Dermis microvascular lymphatic vessel endothelial cell (primary cell): Measurements from ENCODE around the gene GJC2. TPM values are rescaled to one million over a fixed set of nuclear protein-coding genes. Genes with fewer than 3 reads are reported as not detected.
"Not testable (repeated sequence)": the region's sequence is repeated elsewhere in the genome, so short reads cannot be mapped to it uniquely, and the experiment has no call there.

Source experiments
- DNase-seq, 2 donors: peaks; one replicate each; pipeline versions ENCODE4 v3.0.0 to v3.0.0-alpha.2; 2010; ENCODE audit warnings: low read depth in 2 of 2
- total RNA-seq: library from RNA; depleted of rRNA; stranded (reverse); fragments of >200 nt; gene quantifications from 2 replicates; pipeline ENCODE4 v1.2.1, GENCODE V29; 2014

Gene GJC2
- total RNA-seq, 1 donor from 2014 or later: 8.0 TPM

DNA sequence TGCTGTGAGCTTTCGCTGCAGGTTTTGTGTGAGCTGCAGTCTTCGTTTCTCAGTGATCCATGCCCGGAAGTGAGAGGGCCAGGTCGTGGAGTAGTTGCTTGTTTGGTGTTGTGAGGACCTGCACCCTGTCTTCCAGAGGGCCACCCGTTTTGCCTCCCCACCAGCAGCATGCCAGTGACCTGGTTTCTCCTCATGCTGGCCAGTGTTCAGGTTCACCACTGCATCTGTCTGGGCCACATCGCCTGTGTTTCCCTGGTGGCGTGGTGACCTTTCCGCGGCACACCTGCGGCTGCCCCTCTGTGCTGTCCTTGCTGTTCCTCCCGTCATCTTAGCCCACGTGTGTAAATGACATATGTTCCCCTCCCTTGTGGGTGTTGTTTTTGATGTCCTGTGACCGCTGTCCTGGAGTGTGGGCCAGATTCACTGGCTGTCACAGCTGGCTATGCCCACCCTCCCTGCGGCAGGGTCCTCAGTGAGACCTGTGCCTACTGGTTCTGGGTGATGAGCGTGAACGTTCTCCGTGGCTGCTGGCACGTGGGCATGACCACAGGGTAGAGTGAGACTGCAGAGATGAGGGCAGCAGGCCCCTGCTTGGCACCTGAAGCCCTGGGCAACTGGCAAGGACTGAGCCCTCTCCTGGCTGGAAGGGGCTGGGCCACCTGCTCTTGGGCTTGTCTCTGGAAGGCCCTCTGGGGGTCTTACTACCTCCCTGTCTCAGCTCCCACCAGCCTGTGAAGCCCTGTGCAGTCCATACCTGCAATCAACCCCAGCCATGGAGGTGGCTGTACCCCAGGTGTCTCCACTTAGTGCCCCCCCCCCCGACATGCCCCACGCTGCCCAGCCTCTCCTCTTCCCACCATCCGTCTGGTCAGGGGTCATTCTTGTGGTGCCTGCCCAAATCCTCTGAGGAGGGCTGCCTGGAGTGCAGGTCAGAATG is 23.1 kb downstream of the GJC2 start:
- DNase-seq: no peak

DNA sequence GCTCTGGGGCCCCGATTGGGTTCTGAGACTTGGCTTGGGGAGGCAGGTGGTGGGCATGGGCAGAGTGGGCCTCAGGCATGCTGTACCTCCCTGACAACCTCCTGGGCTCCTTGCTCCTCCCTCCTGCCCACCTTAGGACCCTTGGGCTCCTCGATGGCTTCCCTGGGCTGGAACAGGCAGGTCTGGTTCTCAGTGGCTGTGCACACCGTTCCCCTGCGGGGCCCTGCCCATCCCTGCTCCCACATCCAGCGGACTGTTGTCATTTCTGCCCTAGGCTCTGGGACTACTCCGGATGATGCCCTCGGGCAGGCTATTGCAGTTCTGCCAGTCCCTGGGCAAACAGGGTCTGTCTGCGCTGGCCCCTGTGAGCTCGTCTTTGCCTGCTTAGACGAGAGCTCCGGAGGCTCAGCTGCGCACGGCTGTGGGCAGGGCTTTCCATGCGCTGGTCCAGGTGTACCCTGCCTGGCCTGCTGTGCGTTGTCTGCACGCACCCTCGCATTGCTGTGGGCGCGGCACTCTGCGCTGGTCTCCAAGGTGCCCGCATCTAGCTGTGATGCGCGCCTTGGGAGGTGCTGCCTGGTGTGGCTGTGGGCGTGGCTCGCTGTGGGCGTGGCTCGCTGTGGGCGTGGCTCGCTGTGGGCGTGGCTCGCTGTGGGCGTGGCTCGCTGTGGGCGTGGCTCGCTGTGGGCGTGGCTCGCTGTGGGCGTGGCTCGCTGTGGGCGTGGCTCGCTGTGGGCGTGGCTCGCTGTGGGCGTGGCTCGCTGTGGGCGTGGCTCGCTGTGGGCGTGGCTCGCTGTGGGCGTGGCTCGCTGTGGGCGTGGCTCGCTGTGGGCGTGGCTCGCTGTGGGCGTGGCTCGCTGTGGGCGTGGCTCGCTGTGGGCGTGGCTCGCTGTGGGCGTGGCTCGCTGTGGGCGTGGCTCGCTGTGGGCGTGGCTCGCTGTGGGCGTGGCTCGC is 24.1 kb downstream of the GJC2 start:
- not testable (repeated sequence) for DNase-seq

DNA sequence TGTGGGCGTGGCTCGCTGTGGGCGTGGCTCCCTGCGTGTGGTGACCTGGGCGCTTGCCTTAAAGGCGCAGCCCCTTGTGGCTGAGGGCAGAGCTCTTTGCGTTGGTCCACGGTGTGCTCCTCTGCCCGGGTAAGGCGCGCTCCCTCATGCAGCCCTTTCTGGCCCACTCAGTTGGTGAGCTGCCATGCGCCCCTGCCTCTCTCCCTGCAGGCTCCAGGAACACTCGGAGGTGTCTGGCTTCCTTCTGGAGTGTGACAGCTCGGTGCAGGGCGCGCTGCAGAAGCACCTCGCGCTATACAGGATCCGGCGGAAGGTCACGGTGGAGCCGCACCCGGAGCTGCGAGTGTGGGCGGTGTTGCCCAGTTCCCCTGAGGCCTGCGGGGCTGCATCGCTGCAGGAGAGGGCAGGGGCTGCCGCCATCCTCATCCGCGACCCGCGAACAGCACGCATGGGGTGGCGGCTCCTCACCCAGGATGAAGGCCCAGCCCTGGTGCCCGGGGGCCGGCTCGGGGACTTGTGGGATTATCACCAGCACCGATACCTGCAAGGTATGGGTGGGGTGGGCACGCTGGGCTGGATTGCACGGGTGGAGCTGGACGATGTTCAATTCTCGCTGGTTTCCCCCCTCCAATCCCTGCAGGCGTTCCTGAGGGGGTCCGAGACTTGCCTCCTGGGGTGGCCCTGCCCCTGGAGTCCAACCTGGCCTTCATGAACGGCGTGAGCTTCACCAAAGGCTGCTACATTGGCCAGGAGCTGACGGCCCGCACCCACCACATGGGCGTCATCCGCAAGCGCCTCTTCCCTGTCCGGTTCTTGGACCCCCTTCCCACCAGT is 25.0 kb downstream of the GJC2 start:
- no peak for DNase-seq

DNA sequence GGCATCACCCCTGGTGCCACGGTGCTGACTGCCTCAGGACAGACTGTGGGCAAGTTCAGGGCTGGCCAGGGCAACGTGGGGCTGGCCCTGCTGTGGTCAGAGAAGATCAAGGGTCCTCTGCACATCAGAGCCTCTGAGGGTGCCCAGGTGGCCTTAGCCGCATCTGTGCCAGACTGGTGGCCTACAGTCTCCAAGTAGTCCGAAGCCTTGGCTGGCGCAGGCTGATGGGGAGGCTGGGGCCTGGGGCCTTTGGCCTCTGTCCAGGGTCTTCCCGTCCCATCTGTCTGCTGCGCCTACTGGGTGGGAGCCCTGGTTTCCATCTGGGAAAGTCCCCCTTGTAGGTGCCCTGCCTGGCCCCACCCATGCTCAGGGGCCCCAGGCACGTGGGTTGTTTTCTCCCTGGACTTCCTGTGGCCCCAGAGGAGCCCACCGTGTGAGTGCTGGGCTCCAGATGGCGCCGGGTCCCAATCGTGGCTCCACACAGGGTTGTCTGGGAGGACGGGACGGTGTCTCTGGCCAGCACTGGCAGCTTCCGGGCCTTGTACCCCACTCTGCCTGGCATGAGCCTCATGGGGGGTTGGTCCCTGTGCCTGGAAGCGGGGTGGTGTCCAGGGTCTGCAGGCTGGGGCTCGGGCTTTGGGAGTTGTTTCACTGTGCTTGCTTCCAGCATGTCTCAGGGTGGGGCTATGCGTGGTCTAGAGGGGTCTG is 25.7 kb downstream of the GJC2 start:
- no peak for DNase-seq

DNA sequence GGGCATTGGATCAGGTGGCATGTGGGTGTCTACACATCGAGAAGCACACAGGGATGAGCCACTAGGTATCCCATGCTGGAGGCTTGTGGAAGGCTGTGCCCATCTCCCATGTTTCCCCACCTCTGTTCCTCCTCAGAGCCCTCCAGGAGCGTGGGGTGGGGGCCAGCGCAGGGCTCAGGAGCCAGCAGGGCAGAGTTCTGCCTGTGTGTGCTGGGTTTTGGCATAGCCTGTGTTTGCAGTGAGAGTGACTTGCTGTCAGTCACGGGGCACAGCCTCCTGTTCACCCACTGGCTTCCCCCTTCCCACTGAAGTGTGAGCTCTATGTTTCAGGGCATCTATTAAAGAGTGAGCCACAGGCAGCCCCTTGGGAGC is 26.3 kb downstream of the GJC2 start:
- DNase-seq: no peak

DNA sequence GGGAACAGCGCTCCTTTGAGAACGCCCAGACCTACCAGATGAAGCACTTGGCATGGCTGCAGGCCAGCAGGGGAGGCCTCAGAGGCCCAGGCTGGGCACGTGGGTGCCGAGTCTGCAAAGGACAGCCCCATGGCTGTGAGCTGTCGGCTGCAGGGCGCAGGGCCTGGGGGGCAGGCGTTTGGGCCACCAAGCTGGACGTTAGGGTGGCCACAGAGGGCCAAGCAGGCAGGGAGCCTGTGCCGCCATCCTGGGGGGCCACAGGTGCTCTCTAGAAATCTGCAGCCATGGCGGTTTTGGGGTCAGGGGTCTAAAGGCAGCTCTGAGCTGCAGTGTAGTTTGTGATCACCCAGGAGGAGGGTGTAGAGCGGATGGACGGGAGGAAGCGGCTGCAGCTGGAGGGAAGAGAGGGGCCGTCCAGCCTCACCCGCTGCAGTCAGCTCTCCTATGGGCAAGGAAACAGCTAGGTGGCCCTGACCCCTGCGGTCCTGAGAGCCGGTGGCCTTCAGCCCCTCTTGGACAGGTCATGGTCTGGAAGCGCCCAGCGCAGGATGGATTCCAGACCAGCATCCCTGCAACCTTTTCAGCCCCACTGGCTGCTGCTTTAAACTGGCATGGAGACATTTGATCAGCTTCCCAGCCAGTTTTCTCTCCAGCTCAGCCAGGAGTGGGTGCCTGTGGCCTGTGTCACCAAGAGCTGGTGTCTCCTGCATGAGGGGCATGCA is 26.9 kb downstream of the GJC2 start:
- DNase-seq: no peak

DNA sequence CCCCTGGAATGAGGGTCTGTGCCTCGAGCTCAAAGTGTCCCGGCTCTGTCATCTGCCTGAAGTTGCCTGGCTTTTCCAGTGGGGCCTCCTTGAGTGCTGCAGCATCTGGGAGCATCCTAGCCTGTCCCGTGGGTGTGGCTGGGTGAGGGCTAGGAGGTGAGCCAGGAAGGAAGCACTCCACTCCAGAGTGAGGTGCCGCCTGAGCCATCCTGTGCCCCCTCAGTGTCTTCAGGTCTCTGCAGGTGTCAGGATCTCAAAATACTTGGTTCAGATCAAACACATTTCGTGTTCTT is 27.4 kb downstream of the GJC2 start:
- DNase-seq: no peak

DNA sequence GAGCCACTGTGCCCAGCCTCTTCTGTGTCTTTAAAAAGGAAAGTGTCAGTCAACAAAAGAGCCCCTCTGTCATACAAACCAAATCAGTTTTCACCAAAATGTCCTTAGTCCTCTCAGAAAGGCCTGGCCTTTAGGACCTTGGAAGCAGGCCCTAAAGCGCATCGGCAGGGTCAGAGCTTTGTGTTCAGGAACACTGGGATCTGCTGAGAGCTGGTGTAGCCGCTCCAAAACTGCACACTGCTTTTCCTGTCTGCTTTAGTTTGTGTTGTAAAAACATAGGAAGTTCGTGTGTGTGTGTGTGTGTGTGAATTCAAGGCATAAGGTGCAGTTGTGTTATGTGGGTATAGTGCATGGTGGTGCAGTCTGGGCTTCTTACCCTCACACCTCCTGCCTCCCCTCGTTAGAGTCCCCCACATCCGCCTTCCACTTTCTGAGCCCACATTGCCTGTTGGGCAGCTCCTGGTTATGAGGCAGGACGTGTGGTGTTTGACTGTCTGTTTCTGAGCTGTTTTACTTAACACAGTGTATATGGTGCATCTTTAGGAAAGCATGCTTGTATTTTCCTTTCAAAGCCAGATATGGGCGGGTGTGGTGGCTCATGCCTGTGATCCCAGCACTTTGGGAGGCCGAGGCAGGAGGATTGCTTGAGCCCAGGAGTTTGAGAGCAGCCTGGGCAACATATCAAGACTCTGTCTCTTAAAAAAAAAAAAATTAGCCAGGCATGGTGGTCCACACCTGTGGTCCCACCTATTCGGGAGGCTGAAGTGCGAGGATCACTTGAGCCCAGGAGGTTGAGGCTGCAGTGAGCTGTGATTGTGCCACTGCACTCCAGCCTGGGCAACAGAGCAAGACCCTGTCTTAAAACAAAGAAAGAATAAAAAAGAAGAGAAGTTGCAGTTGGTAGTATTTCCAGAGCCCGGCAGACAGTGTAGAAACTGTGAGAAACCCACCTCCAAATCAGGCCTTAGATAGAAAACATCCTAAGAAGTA is 28.3 kb downstream of the GJC2 start:
- no peak for DNase-seq

DNA sequence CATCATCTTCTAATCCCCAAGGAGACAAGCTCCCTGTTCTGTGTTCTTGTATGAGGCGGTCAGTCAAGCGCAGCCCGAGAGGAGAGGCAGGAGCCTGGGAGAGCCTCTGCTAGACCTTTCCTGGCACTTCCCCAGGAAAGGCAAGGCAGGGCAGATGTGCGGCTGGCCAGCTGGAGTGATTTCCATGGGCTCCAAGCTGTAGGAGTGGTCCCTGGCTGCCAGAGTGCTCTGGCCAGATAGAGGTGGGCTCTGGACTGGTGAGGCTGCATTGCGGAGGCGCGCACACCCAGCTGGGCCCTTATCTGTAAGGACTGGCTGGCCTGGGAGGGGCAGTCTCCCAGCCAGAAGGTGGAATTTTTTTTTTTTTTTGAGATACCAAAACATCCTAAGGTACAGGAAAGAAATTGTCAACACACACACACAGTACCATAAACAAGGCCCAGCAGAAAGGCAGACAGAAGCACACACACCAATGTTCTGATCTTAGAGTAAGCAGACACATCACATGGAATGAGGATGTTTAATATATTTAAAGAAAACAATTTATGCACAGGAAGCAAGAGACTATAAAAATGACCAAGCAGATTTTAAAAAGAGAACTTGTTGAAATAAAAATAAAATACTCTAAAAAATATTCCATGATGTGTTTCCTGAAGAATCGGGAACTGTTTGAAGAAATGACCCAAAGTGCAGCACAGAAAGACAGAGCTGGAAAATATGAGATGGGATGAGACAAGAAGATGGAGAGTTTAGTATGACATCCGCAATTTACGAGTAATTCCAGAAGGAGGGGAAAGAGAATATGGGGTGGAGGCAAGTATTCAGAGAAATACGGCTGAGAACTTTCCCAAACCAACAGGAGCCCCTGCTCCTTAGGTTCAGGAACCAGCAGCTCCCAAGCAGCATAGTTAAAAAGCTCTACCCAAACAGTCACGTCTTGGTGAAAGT is 29.3 kb downstream of the GJC2 start:
- no peak for DNase-seq

DNA sequence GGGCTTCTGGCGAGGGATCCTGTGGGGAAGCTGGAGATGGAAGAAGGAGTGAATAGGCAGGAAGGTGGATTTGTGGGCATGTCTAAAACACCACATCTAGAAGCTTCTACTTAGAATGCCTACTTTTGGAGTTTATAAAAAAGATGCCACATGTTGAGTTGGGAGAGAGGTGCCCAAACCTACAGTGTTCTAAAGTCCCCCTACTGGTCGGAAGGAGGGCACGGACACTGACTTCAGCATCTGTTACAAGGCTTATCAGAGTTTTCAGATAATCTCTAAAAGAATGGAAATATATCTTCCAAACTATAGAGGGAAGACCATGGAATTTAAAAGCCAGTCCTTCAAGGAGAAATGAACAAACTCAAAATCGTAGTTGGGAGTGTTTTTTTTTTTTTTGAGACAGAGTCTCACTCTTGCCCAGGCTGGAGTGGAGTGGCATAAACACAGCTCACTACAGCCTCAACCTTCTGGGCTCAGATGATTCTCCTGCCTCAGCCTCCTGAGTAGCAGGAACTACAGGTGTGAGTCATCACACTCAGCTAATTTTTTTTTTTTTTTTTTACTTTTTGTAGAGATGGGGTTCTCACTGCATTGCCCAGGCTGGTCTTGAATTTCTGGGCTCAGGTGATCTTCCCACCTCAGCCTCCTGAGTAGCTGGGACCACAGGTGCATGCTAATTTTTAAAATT is 30.7 kb downstream of the GJC2 start:
- no peak for DNase-seq

DNA sequence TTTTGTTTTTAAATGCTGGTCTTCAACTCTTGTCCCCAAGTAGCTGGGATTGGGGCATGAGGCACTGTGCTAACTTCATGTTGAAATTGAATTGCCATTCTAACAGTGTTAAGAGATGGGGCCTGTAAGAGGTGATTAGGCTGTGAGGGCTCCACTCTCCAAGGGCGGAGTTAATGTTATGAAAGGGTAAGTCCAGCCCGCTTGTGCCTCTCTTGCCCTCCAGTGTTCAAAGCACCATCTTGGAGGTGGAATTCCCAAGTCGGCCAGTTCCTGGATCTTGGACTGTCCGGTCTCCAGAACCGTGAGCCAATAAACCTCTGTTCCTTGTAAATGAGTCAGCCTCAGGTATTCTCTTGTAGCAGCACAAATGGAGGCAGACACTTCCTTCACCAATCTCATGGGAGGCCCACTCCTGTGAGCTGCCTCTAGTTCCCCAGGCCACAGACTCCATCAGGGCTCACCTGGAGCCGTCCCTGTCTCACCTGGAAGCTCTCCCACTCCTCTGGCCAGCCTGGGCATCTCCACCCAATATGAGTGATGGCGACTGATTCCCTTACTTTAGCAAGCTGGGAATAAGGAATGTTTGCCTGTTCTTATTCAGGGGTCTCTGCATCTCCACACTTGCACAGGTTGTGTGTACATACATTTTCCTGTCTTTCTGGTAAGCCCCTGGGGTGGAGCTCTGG is 31.4 kb downstream of the GJC2 start:
- DNase-seq: no peak

DNA sequence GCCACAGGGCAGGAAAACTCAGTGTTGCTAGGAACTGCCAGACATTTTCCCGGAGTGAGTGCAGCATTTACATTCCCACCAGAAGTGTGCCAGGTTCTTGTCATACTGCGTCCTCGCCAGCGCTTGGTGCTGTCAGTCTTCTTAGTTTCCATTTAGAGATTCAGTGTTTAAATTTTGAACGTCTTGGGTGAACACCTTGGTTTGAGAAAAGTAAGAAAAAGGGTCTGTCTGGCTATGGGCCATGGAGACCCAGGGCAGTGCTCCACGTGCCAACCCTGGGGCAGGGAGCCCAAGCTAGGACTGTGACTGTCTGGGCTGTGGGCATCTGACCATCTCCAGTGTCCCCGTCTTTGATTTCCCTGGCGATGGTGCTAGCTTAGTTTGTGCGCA is 31.9 kb downstream of the GJC2 start:
- no peak for DNase-seq

DNA sequence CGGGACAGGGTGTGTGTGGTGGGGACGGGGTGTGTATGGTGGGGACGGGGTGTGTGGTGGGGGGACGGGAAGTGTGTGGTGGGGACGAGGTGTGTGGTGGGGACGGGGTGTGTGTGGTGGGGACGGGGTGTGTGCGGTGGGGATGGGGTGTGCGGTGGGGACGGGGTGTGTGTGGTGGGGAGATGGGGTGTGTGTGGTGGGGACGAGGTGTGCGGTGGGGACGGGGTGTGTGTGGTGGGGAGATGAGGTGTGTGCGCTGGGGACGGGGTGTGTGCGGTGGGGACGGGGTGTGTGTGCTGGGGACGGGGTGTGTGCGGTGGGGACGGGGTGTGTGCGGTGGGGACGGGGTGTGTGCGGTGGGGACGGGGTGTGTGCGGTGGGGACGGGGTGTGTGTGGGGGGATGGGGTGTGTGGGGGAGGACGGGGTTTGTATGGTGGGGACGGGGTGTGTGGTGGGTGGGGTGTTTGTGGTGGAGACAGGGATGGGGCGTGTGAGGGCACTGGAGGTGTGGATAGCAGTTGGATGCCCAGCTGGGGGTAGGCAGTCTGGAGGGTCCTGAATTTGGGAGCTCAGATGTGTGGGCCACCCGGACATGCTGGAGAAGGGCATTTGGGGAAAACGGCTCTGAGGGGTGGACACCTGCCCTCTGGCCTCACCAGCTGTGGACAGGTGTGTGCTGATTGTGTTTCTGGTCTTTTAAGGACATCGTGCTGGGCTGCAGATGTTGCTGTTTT is 32.7 kb downstream of the GJC2 start:
- DNase-seq: no peak

DNA sequence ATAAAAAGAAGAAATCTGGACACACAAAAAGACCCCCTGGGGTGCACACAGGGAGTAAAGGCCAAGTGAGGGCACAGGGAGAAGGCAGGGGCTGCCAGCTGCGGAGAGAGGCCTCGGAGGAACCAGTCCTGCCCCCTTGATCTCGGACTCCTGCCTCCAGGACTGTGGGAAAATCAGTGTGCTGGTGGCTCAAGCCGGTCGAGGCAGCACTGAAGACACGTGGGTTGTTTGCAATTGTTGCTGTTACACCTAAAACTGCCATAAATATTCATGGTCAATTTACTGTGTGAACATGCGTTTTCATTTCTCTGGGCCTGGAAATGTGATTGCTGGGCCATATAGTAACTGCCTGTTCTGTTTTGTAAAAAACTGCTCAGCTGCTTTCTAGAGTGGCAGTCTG is 34.4 kb downstream of the GJC2 start:
- DNase-seq: no peak

DNA sequence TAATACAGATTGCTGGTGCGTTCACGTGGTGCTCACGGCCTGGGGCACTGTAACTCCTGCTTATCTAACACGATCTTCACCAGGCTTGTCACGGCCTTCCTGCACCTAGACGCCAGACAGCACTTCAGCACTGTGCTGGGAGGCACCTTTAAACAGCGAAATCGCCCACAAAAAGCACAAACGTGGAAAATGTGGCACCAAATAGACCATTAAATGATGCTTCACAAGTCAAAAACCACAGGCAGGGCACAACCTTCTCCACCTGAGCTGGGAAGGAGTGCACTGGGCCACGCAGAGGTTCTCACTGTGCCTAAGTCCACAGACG is 35.9 kb downstream of the GJC2 start:
- DNase-seq: no peak

DNA sequence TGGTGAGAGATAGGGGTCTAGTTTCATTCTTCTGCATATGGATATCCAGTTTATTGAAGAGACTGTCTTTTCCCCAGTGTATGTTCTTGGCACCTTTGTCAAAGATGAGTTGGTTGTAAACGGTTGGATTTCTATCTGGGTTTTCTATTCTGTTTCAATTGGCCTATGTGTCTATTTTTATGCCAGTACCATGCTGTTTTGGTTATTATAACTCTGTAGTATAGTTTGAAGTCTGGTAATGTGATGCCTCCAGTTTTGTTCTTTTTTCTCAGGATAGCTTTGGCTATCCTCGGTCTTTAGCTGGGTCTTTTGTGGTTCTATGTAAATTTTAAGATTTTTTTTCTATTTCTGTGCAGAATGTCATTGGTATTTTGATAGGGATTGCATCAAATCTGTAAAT is 38.5 kb downstream of the GJC2 start:
- DNase-seq: not testable (repeated sequence)
